ENCODE data around the gene SPATA9.

- TF ChIP-seq CTCF (IDR thresholded peaks at IDR 0.05 in 8 of 11, conservative IDR thresholded peaks at IDR 0.05 in 3 of 11) (no peak), POLR2AphosphoS5 (IDR thresholded peaks at IDR 0.05) (no peak), POLR2A (IDR thresholded peaks at IDR 0.05) (no peak)
These were observed 45.0 kb upstream of the SPATA9 start for GRCh38 chr5:95727764-95728191.

All from spleen (tissue), 7 donors.